ENCODE results near the gene SYNJ2. TPM values are rescaled to one million over a fixed set of nuclear protein-coding genes. Genes with fewer than 3 reads are reported as not detected.
A peak's percentile ranks its signal among the peaks of the same experiment; 100 is the strongest.

The SYNJ2 gene
- total and polyA plus RNA-seq, 2 donors (not counting 3 experiments of a cell fraction or from before 2014, with no cell fraction given) = 35.1 to 78.2 TPM

GRCh38 chr6:157983406-157984119 is 1.9 kb downstream of the SYNJ2 start:
- peak overlapping the region; percentile 85 for H3K27ac ChIP-seq (ENCODE audit: insufficient read depth, low read depth, low read length)
- peak overlapping the region; percentile 59 to 91 (median 87) for H3K4me3 ChIP-seq (replicated peaks in 1 of 3; ENCODE audit: insufficient read depth in 1 of 3, low read depth in 1 of 3, low read length in 3 of 3)
- BruUV-seq (replicated peaks) = no TSS peak
- no peak overlapping the region for H2AFZ ChIP-seq (ENCODE audit: low read depth, low read length)
- no peaks in the 10 kb centered on the region for H3K27me3 ChIP-seq (ENCODE audit: control insufficient read depth in 2 of 2, insufficient read depth in 2 of 2, low read length in 2 of 2)
- peak overlapping the region; percentile 96 for H3K9ac ChIP-seq (replicated peaks; ENCODE audit: extremely low read depth, insufficient read depth, low read length)
- peaks cover 21% of the 10 kb centered on the region for H3K4me1 ChIP-seq (ENCODE audit: control insufficient read depth, extremely low read depth, insufficient read depth, low read length)
- no peaks in the 10 kb centered on the region for H3K9me3 ChIP-seq (replicated peaks; ENCODE audit: control insufficient read depth, insufficient read depth, low read length)
- POLR2A ChIA-PET = interaction anchor here (1.2 kb wide), 1 partner anchor 86 kb away, joined by 3 read pairs; no protein-coding TSS in a partner anchor
- intact Hi-C loops (cut with micrococcal nuclease) (loop anchor here (5.0 kb wide), 1 partner anchor 221 kb away; no protein-coding TSS in a partner anchor), dilution Hi-C loops (cut with MboI; ENCODE audit: extremely low pct_ligation_motif_present, low sequenced_read_pairs) (no loop called here)
- CTCF ChIA-PET = interaction anchor here (0.8 to 4.7 kb wide), 19 partner anchors 11 to 88 kb away, joined by 3 to 82 read pairs (median 8); no protein-coding TSS in a partner anchor
- no peaks in the 10 kb centered on the region for H3K36me3 ChIP-seq (ENCODE audit: control insufficient read depth in 2 of 2, extremely low read depth in 1 of 2, insufficient read depth in 2 of 2, low read length in 2 of 2)
- DNase-seq (ENCODE audit: low read depth, low spot score) (no peak), FAIRE-seq (no peak)
- H4K20me1 ChIP-seq (replicated peaks; ENCODE audit: control insufficient read depth, extremely low read depth, insufficient read depth, low read length) = no peaks in the 10 kb centered on the region
- TF ChIP-seq POLR2AphosphoS5 (IDR thresholded peaks at IDR 0.05; ENCODE audit: insufficient read depth, low read depth, low read length) (no peak), FOS (IDR thresholded peaks at IDR 0.05; ENCODE audit: borderline replicate concordance, insufficient read depth, low read length) (no peak), EZH2 (IDR thresholded peaks at IDR 0.05; ENCODE audit: borderline replicate concordance, low read depth, low read length, severe bottlenecking) (no peak), GATA2 (IDR thresholded peaks at IDR 0.05; ENCODE audit: insufficient read depth, insufficient read length, low read depth, low read length) (no peak)
- peak overlapping the region; percentile 93 for H3K4me2 ChIP-seq (ENCODE audit: insufficient read depth, low read length)
- no peaks in the 10 kb centered on the region for H3K9me1 ChIP-seq (replicated peaks; ENCODE audit: control insufficient read depth, extremely low read depth, insufficient read depth, low read length)
- peaks cover 67% of the 10 kb centered on the region for H3K79me2 ChIP-seq (ENCODE audit: control insufficient read depth, insufficient read depth, low read length)

GRCh38 chr6:157984128-157984527 is 2.5 kb downstream of the SYNJ2 start:
- Histone ChIP-seq H3K27ac (ENCODE audit: insufficient read depth, low read depth, low read length) (no peak overlapping the region), H3K9me1 (replicated peaks; ENCODE audit: control insufficient read depth, extremely low read depth, insufficient read depth, low read length) (no peaks in the 10 kb centered on the region), H3K4me1 (ENCODE audit: control insufficient read depth, extremely low read depth, insufficient read depth, low read length) (peaks cover 24% of the 10 kb centered on the region), H3K79me2 (ENCODE audit: control insufficient read depth, insufficient read depth, low read length) (peaks cover 73% of the 10 kb centered on the region), H3K9ac (replicated peaks; ENCODE audit: extremely low read depth, insufficient read depth, low read length) (no peak overlapping the region), H3K9me3 (replicated peaks; ENCODE audit: control insufficient read depth, insufficient read depth, low read length) (no peaks in the 10 kb centered on the region), H3K27me3 (ENCODE audit: control insufficient read depth in 2 of 2, insufficient read depth in 2 of 2, low read length in 2 of 2) (no peaks in the 10 kb centered on the region), H3K4me2 (ENCODE audit: insufficient read depth, low read length) (peak overlapping the region; percentile 50), H4K20me1 (replicated peaks; ENCODE audit: control insufficient read depth, extremely low read depth, insufficient read depth, low read length) (no peaks in the 10 kb centered on the region), H3K4me3 (replicated peaks in 1 of 3; ENCODE audit: insufficient read depth in 1 of 3, low read depth in 1 of 3, low read length in 3 of 3) (no peak overlapping the region), H3K36me3 (ENCODE audit: control insufficient read depth in 2 of 2, extremely low read depth in 1 of 2, insufficient read depth in 2 of 2, low read length in 2 of 2) (no peaks in the 10 kb centered on the region), H2AFZ (ENCODE audit: low read depth, low read length) (no peak overlapping the region)
- no TSS peak for BruUV-seq (replicated peaks)
- no peak for FAIRE-seq
- POLR2A ChIA-PET = no interaction called here
- no peak for TF ChIP-seq EZH2 (IDR thresholded peaks at IDR 0.05; ENCODE audit: borderline replicate concordance, low read depth, low read length, severe bottlenecking)
- CTCF ChIA-PET = interaction anchor here (0.7 to 4.7 kb wide), 13 partner anchors 10 to 91 kb away, joined by 3 to 82 read pairs (median 17); no protein-coding TSS in a partner anchor
- dilution Hi-C loops (cut with MboI; ENCODE audit: extremely low pct_ligation_motif_present, low sequenced_read_pairs) = no loop called here
- intact Hi-C loops (cut with micrococcal nuclease) = loop anchor here (5.0 kb wide), 1 partner anchor 222 kb away; no protein-coding TSS in a partner anchor
- no peak for DNase-seq (ENCODE audit: low read depth, low spot score)
